Hepatocyte (in vitro differentiated cells): Measurements from ENCODE around the gene PTPN3.

Experiments
- CTCF ChIP-seq: fragments of 200-600 bp; sonication (generic); IDR thresholded peaks from 2 replicates; pipeline ENCODE4 v1.5.1; 2016; ENCODE audit warnings: antibody characterized with exemption, mild to moderate bottlenecking; ENCODE audit not compliant: poor library complexity
- EZH2 ChIP-seq: fragments of 200-600 bp; sonication (generic); IDR thresholded peaks from 2 replicates; pipeline ENCODE4 v1.6.1; 2016; ENCODE audit warnings: antibody characterized with exemption, mild to moderate bottlenecking, borderline replicate concordance

DNA sequence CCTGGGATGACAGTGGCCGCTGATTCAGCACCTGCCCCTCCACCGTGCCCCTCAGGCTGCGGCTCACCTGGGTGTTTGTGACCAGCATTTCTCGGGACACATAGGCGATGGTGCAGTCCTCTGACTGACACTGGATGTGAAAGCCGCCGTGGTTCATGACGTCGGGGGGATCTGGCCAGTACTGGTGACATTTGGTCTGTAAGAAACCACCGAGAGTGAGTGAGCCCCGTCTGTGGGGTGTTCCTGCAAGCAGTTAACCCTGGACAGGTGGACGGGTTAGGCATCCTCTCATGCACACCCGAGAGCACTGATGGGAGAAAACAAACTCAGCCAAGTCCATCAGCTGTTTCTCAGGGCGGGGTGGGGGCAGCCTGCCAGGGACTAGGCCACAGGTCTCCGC lies 114.8 kb downstream of the PTPN3 start:
- TF ChIP-seq CTCF (no peak), EZH2 (no peak)
